ENCODE results near the gene DUOXA2.

- TF ChIP-seq EZH2 (IDR thresholded peaks at IDR 0.05; ENCODE audit: insufficient read depth, poor library complexity, severe bottlenecking) (no peak), EZH2phosphoT487 (IDR thresholded peaks at IDR 0.05; ENCODE audit: insufficient read depth, low read depth) (no peak)
These were observed 23.6 kb downstream of the DUOXA2 start for GRCh38 chr15:45137703-45138102.

All from GM23248 (cell line).